Measurements from ENCODE around the gene C2orf92.

Gene C2orf92

DNA sequence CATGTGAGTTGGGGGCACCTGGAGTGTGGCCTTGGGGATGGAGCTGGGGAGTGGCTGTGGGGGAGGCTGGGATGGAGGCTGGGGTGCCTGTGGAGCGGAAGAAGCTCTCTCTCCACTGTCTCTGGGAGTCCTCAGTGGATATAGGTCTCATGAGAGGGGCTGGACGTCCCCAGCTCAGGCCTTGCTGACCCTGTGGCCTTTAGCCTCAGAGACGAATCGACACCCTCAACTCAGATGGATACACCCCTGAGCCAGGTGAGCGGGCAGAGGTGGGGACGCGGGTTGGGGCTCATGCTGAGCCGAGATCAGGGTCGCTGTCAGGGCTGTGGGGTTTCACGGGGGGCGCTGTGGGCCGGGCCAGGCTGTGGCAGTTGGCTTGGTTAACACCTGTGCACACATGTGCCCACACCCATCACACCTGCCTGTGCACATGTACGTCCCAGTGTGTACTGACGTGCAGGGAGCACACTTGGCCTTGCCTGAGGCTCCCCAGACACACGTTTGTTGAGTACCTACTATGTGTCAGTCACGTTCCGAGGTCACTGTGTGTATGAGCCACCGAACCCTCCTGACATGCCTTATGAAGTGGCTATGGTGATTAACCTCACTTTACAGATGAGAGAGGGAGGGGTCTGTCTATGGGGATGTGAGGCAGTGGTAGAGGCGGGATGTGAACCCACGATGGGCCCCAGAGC is 64.0 kb downstream of the C2orf92 start:
- ATAC-seq (replicated peaks; ENCODE audit: extremely low read depth, poor library complexity, severe bottlenecking): no peak
- Mint-ChIP-seq H3K9me3 (no peaks in the 10 kb centered on the region), H3K4me3 (no peak overlapping the region), H3K27me3 (no peaks in the 10 kb centered on the region), H3K27ac (ENCODE audit: low read depth) (no peak overlapping the region), H3K4me1 (peaks cover 59% of the 10 kb centered on the region), H3K36me3 (ENCODE audit: insufficient read depth) (peaks cover 71% of the 10 kb centered on the region)
- DNase-seq (ENCODE audit: low spot score in 2 of 2): no peak

DNA sequence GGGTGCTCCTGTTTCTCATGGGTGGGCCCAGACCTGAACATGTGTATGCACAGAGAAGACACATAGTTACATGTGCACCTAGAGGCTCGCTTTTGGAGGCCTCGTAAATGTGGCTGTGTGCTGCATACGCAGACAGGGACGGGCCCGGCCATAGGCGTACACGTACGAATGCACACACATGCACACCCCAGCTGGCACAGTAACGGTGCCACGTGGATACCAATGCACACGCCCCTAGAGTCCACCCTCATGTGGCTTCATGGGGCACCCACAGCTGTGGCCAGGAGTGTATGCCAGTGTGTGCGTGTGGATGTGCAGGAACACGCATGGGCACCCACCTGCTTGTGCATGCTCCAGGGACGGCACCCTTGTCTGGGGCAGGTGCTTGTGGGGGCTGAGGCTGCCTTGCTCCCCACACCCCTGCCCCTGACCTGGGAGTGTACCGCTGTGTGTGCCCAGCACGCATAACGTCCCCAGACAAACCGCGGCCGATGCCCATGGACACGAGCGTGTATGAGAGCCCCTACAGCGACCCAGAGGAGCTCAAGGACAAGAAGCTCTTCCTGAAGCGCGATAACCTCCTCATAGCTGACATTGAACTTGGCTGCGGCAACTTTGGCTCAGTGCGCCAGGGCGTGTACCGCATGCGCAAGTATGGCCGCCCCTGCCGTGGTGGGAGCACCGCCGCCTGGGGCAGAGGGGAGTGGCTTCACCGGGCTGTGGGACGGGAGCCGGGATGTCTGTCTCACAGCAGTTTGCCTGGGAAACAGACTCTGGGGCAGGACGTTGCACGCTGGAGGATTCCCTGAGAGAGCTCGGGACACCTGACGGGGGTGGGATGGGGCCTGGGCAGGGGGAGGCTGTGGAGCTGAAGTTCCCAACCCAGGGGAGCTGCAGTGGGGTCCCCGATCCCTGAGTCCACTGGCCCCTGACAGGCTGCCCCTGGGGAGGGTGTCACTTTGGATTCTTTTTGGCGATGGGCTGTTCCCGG is 64.8 kb downstream of the C2orf92 start:
- H3K4me1 Mint-ChIP-seq: peaks cover 58% of the 10 kb centered on the region
- no peaks in the 10 kb centered on the region for H3K27me3 Mint-ChIP-seq
- ATAC-seq (replicated peaks; ENCODE audit: extremely low read depth, poor library complexity, severe bottlenecking) (no peak), DNase-seq (ENCODE audit: low spot score in 2 of 2) (no peak)
- peak overlapping the region; percentile 25 for H3K27ac Mint-ChIP-seq (ENCODE audit: low read depth)
- H3K4me3 Mint-ChIP-seq: no peak overlapping the region
- no peaks in the 10 kb centered on the region for H3K9me3 Mint-ChIP-seq
- peaks cover 69% of the 10 kb centered on the region for H3K36me3 Mint-ChIP-seq (ENCODE audit: insufficient read depth)

DNA sequence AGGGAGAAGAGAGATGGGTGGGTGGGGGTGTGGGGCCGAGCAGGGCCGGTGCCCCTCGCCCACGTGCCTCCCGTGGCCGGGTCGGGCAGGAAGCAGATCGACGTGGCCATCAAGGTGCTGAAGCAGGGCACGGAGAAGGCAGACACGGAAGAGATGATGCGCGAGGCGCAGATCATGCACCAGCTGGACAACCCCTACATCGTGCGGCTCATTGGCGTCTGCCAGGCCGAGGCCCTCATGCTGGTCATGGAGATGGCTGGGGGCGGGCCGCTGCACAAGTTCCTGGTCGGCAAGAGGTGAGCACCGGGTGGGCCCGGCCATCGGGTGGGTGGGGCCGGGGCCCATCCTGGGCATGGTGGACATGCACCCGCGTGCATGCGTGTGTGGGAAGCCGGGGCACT is 65.6 kb downstream of the C2orf92 start:
- Mint-ChIP-seq H3K4me1 (peaks cover 57% of the 10 kb centered on the region), H3K9me3 (no peaks in the 10 kb centered on the region), H3K27ac (ENCODE audit: low read depth) (peak overlapping the region; percentile 25), H3K4me3 (no peak overlapping the region), H3K27me3 (no peaks in the 10 kb centered on the region), H3K36me3 (ENCODE audit: insufficient read depth) (peaks cover 66% of the 10 kb centered on the region)
- DNase-seq (ENCODE audit: low spot score in 2 of 2) (no peak), ATAC-seq (replicated peaks; ENCODE audit: extremely low read depth, poor library complexity, severe bottlenecking) (no peak)

DNA sequence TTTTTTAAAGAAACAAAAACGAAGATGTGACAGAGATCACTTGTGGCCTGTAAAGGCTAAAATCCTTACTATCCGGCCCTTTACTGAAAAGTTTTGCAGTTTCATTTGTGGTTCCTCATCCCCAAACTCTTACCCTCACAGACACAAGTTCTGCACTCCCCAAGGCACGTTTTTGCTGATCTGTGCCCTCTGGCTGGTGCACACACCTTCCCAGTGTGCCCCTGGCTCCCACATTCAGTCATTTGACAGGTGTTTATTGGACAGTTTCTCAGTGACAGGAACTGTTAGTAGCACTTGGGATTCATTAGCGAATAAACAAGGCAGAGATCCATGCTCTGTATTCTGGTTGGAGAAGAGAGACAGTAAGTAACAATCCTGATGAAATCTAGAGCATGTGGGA is 66.7 kb downstream of the C2orf92 start:
- Mint-ChIP-seq H3K27ac (ENCODE audit: low read depth) (no peak overlapping the region), H3K9me3 (no peaks in the 10 kb centered on the region), H3K36me3 (ENCODE audit: insufficient read depth) (peaks cover 62% of the 10 kb centered on the region), H3K27me3 (no peaks in the 10 kb centered on the region), H3K4me1 (peaks cover 56% of the 10 kb centered on the region), H3K4me3 (no peak overlapping the region)
- no peak for ATAC-seq (replicated peaks; ENCODE audit: extremely low read depth, poor library complexity, severe bottlenecking)
- no peak for DNase-seq (ENCODE audit: low spot score in 2 of 2)

DNA sequence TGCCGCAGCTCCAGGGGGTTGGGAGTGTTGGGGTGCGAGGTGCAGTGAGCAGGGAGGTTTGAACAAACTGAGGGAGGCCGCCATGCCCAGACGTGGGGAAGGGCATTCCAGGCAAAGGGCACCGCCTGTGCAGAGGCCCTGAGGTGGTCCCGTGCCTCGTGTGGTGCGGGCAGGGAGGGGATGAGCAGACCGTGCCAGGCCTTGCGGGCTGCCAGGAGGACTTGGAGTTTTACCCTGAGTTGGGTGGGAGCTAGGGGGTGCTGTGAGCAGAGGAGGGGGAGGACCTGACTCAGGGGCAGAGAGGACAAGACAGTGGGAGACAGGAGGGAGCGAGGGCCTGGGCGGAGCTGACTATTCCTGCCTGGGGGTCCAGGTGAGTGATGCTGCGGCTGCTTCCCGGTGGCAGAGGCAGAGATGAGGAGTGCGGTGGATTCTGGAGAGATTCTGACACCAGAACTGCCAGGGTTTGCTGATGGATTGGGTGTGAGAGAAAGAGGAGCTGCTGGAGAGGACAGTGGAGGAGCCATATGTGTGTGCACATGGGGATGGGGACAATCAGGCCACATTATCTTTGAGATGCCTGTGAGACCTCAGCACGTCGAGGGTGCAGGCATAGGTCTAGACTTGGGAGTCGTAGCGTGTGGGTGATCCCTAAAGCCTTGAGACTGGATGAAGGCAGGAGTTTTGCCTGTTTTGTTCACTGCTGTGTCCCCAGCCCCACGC is 67.3 kb downstream of the C2orf92 start:
- Mint-ChIP-seq H3K9me3 (no peaks in the 10 kb centered on the region), H3K27me3 (no peaks in the 10 kb centered on the region), H3K36me3 (ENCODE audit: insufficient read depth) (peaks cover 60% of the 10 kb centered on the region), H3K4me1 (peaks cover 56% of the 10 kb centered on the region), H3K4me3 (no peak overlapping the region), H3K27ac (ENCODE audit: low read depth) (no peak overlapping the region)
- ATAC-seq (replicated peaks; ENCODE audit: extremely low read depth, poor library complexity, severe bottlenecking) (no peak), DNase-seq (ENCODE audit: low spot score in 2 of 2) (no peak)

DNA sequence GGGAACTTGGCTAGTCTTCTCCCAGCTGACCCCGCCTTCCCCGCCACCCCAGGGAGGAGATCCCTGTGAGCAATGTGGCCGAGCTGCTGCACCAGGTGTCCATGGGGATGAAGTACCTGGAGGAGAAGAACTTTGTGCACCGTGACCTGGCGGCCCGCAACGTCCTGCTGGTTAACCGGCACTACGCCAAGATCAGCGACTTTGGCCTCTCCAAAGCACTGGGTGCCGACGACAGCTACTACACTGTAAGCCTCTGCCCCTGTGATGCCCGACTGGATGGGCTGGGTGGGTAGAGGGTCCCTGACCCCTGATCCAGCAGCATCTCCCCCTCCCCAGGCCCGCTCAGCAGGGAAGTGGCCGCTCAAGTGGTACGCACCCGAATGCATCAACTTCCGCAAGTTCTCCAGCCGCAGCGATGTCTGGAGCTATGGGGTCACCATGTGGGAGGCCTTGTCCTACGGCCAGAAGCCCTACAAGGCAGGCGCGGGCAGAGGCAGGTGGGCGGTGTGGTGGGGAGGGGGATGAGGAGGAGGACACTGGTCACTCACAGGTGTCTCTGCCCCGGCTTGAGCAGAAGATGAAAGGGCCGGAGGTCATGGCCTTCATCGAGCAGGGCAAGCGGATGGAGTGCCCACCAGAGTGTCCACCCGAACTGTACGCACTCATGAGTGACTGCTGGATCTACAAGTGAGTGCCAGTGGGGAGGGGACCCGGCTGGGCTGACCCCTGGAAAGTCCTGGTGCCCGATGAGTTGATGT is 68.1 kb downstream of the C2orf92 start:
- no peak for DNase-seq (ENCODE audit: low spot score in 2 of 2)
- Mint-ChIP-seq H3K27me3 (no peaks in the 10 kb centered on the region), H3K27ac (ENCODE audit: low read depth) (peak overlapping the region; percentile 78), H3K4me3 (no peak overlapping the region), H3K4me1 (peaks cover 59% of the 10 kb centered on the region), H3K9me3 (no peaks in the 10 kb centered on the region), H3K36me3 (ENCODE audit: insufficient read depth) (peaks cover 57% of the 10 kb centered on the region)
- ATAC-seq (replicated peaks; ENCODE audit: extremely low read depth, poor library complexity, severe bottlenecking): no peak

DNA sequence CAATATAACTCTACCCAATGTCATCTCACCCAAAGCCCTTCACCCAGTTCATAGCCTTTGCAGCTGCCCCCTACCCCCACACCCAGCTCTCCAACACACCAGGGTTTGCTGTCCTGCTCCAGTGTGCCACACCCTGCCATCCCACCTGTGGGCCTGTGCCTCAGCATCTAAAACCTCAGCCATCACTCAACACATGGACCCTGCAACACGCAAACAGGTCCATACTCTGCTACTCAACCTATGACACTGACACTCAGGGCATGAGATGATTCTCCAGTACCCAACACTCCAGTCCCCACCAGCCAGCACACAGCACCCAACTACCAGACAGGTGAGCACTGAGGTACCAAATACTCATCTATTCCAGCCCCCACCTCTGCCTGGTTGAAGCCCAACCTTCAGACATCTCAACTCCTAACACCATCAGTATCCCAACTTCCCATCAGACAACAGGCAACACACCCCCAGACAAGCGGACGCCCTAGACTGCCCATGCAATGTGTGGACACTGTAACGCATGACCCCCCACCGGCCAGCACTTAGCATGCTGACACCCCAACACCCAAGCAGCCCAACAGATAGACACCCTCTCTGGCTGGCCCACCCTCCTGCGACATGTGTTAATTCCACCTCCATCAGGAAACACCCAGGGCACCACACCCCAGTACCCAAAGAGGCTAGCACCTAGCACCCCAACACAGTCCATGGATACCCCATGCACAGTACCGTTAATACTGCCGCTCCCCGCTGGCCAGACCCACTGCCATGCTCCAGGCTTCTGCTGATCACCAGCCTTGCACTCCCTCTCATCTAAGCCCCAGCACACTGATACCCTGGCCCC is 68.9 kb downstream of the C2orf92 start:
- DNase-seq (ENCODE audit: low spot score in 2 of 2) (no peak), ATAC-seq (replicated peaks; ENCODE audit: extremely low read depth, poor library complexity, severe bottlenecking) (no peak)
- Mint-ChIP-seq H3K4me3 (peak overlapping the region; percentile 12), H3K4me1 (peaks cover 64% of the 10 kb centered on the region), H3K9me3 (no peaks in the 10 kb centered on the region), H3K36me3 (ENCODE audit: insufficient read depth) (peaks cover 54% of the 10 kb centered on the region), H3K27me3 (no peaks in the 10 kb centered on the region), H3K27ac (ENCODE audit: low read depth) (peak overlapping the region; percentile 78)

DNA sequence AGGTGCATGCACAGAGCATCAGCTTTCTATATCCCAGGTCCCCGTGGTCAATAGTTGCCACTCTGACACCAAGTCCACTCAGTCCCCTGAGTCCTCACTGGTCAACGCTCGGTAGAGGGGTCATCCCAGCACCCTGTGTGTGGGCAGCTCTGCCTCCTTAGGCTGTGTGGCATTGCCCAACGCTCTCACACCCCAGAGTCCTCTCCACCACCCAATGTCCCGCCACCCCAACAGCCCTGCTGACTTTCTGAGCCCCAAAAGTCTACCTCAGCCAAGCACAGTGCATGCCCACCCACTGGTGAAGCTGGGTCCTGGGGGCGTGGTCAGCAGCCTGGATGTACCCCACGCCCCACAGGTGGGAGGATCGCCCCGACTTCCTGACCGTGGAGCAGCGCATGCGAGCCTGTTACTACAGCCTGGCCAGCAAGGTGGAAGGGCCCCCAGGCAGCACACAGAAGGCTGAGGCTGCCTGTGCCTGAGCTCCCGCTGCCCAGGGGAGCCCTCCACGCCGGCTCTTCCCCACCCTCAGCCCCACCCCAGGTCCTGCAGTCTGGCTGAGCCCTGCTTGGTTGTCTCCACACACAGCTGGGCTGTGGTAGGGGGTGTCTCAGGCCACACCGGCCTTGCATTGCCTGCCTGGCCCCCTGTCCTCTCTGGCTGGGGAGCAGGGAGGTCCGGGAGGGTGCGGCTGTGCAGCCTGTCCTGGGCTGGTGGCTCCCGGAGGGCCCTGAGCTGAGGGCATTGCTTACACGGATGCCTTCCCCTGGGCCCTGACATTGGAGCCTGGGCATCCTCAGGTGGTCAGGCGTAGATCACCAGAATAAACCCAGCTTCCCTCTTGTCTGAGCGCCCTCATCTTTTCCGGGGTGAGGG is 69.7 kb downstream of the C2orf92 start:
- Mint-ChIP-seq H3K27ac (ENCODE audit: low read depth) (peak overlapping the region; percentile 78), H3K36me3 (ENCODE audit: insufficient read depth) (peaks cover 49% of the 10 kb centered on the region), H3K4me3 (no peak overlapping the region), H3K27me3 (no peaks in the 10 kb centered on the region), H3K9me3 (no peaks in the 10 kb centered on the region), H3K4me1 (peaks cover 67% of the 10 kb centered on the region)
- ATAC-seq (replicated peaks; ENCODE audit: extremely low read depth, poor library complexity, severe bottlenecking) (no peak), DNase-seq (ENCODE audit: low spot score in 2 of 2) (no peak)

DNA sequence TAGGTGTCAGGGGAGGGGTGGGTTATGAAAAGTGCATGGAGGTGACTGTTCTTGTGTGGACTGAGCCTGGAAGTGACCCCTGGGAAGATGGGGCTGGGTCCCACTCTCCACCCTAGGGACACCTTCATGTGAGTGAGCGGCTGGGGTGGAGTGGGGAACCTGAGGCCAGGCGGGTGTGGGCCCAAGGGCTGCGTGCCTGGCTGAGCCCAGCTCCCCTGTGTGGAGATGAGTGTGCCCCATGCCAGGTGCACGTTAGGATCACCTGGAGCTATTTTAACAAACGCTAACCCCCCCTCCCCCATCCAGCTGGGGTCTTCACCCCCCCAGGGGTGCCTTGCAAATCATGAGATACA is 70.4 kb downstream of the C2orf92 start:
- ATAC-seq (replicated peaks; ENCODE audit: extremely low read depth, poor library complexity, severe bottlenecking) (no peak), DNase-seq (ENCODE audit: low spot score in 2 of 2) (no peak)
- H3K4me1 Mint-ChIP-seq: peaks cover 72% of the 10 kb centered on the region
- no peak overlapping the region for H3K4me3 Mint-ChIP-seq
- no peak overlapping the region for H3K27ac Mint-ChIP-seq (ENCODE audit: low read depth)
- no peaks in the 10 kb centered on the region for H3K9me3 Mint-ChIP-seq
- H3K36me3 Mint-ChIP-seq (ENCODE audit: insufficient read depth): peaks cover 46% of the 10 kb centered on the region
- no peaks in the 10 kb centered on the region for H3K27me3 Mint-ChIP-seq

DNA sequence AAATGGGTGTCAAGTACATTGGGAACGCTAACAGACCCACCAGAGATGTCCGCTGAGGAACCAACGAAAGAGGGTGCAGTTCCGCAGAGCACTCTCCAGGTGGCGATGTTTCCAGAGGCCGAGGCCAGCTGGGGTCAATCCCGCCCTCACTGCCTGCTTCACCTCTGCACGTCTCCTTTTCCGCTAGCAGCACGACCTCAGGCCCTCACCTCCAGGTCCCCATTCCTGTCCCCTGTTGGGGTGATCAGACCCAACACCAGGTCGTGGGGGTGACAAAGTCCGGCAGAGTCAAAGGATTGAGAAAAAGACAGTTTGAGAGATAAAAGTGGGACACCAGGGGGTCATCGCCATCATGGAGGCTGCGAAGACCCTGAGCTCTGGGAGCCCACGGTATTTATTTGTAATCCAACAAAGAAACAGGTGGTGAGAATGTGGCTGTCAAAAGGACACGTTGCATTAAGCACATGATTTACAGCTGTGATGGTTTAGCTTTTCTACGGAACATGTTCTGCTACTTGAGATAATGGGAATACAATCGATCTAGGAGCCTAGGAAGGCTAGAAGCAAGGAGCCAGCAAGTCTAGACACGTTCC is 71.2 kb downstream of the C2orf92 start:
- Mint-ChIP-seq H3K4me3 (no peak overlapping the region), H3K9me3 (no peaks in the 10 kb centered on the region), H3K4me1 (peaks cover 78% of the 10 kb centered on the region), H3K27me3 (no peaks in the 10 kb centered on the region), H3K36me3 (ENCODE audit: insufficient read depth) (peaks cover 39% of the 10 kb centered on the region), H3K27ac (ENCODE audit: low read depth) (peak overlapping the region; percentile 78)
- DNase-seq (ENCODE audit: low spot score in 2 of 2): no peak
- no peak for ATAC-seq (replicated peaks; ENCODE audit: extremely low read depth, poor library complexity, severe bottlenecking)
